WTC11 (cell line): ENCODE results near the gene RNF43. TPM values are rescaled to one million over a fixed set of nuclear protein-coding genes. Genes with fewer than 3 reads are reported as not detected.

Experiments
- ATAC-seq: fragments of 200-7000 bp; cut with Tn5 transposase; 2 replicates; pipeline ENCODE4 v1.10.0; 2021; ENCODE audit warnings: mild to moderate bottlenecking, moderate library complexity
- CTCF ChIA-PET: fragments of 300-600 bp; sonication (Branson Sonifier 250); formaldehyde crosslinking; loops from one replicate; lab custom pipeline; 2021; ENCODE audit warnings: antibody characterized with exemption; lab: Charles Lee
- POLR2A ChIA-PET: fragments of 350-600 bp; sonication (Branson Sonifier 250); formaldehyde crosslinking; loops from one replicate; lab custom pipeline; 2021; ENCODE audit warnings: antibody characterized with exemption; lab: Charles Lee
- DNase-seq: peaks from one replicate; pipeline ENCODE4 v3.0.0; 2021; ENCODE audit warnings: low spot score
- H3K27ac Mint-ChIP-seq: 2 replicates; pipeline ENCODE4 v1.8.0; 2021; ENCODE audit warnings: mixed read lengths
- H3K27me3 Mint-ChIP-seq: 2 replicates; pipeline ENCODE4 v1.8.0; 2021; ENCODE audit warnings: low read depth, mild to moderate bottlenecking, moderate library complexity, mixed read lengths
- H3K36me3 Mint-ChIP-seq: 2 replicates; pipeline ENCODE4 v1.8.0; 2021; ENCODE audit warnings: mixed read lengths
- H3K4me1 Mint-ChIP-seq: 2 replicates; pipeline ENCODE4 v1.8.0; 2022; ENCODE audit warnings: mixed read lengths
- H3K4me3 Mint-ChIP-seq: 2 replicates; pipeline ENCODE4 v1.8.0; 2021; ENCODE audit warnings: mild to moderate bottlenecking, moderate library complexity, mixed read lengths
- H3K9me3 Mint-ChIP-seq: 2 replicates; pipeline ENCODE4 v1.8.0; 2021; ENCODE audit warnings: mixed read lengths
- E2F1 ChIP-seq: sonication (generic); formaldehyde crosslinking; IDR thresholded peaks from 2 replicates; pipeline ENCODE4 v1.8.0; 2022; ENCODE audit warnings: mild to moderate bottlenecking, missing genetic modification reagents
- E2F4 ChIP-seq: sonication (generic); formaldehyde crosslinking; IDR thresholded peaks from 2 replicates; pipeline ENCODE4 v1.8.1; 2022; ENCODE audit warnings: low read depth, mild to moderate bottlenecking, moderate library complexity, missing genetic modification reagents, borderline replicate concordance
- FOXJ3 ChIP-seq: sonication (generic); formaldehyde crosslinking; IDR thresholded peaks from 2 replicates; pipeline ENCODE4 v1.9.0; 2021; ENCODE audit warnings: missing genetic modification reagents, mild to moderate bottlenecking, borderline replicate concordance
- GRHL2 ChIP-seq: fragments of 250-450 bp; sonication (Bioruptor Pico); IDR thresholded peaks from 2 replicates; pipeline ENCODE4 v1.8.0; 2022; ENCODE audit warnings: mild to moderate bottlenecking, moderate library complexity; ENCODE audit not compliant: insufficient replicate concordance, severe bottlenecking
- PREB ChIP-seq: sonication (generic); formaldehyde crosslinking; IDR thresholded peaks from 2 replicates; pipeline ENCODE4 v1.8.1; 2022; ENCODE audit warnings: mild to moderate bottlenecking, missing genetic modification reagents, moderate library complexity, borderline replicate concordance
- PRRX2 ChIP-seq: fragments of 250-450 bp; sonication (Bioruptor Pico); IDR thresholded peaks from 2 replicates; pipeline ENCODE4 v1.8.0; 2021; ENCODE audit warnings: mild to moderate bottlenecking
- SMAD3 ChIP-seq: sonication (generic); formaldehyde crosslinking; IDR thresholded peaks from 2 replicates; pipeline ENCODE4 v1.8.0; 2022; ENCODE audit warnings: missing genetic modification reagents, mild to moderate bottlenecking, borderline replicate concordance
- SOX15 ChIP-seq: fragments of 250-450 bp; sonication (Bioruptor Pico); IDR thresholded peaks from 2 replicates; pipeline ENCODE4 v1.9.0; 2021; ENCODE audit warnings: mild to moderate bottlenecking
- USF2 ChIP-seq: sonication (generic); formaldehyde crosslinking; IDR thresholded peaks from 2 replicates; pipeline ENCODE4 v1.8.1; 2023; ENCODE audit warnings: mild to moderate bottlenecking, missing genetic modification reagents, moderate library complexity
- ZNF396 ChIP-seq: fragments of 250-450 bp; sonication (Bioruptor Pico); IDR thresholded peaks from 2 replicates; pipeline ENCODE4 v1.8.0; 2021; ENCODE audit warnings: mild to moderate bottlenecking, moderate library complexity, borderline replicate concordance
- ZNF671 ChIP-seq: fragments of 250-450 bp; sonication (Bioruptor Pico); IDR thresholded peaks from 2 replicates; pipeline ENCODE4 v1.8.0; 2021; ENCODE audit warnings: mild to moderate bottlenecking
- total RNA-seq: library from RNA; stranded (reverse); gene quantifications from 3 replicates; pipeline ENCODE4 v1.2.3, GENCODE V29; 2021
- TF ChIP-seq, protein P1 (sequence below): sonication (generic); formaldehyde crosslinking; conservative IDR thresholded peaks from 2 replicates; pipeline ENCODE4 v1.8.1; 2023; ENCODE audit warnings: mild to moderate bottlenecking, low read depth, missing genetic modification reagents, moderate library complexity
- TF ChIP-seq, protein P2 (sequence below): fragments of 250-450 bp; sonication (Bioruptor Pico); conservative IDR thresholded peaks from 2 replicates; pipeline ENCODE4 v1.9.0; 2021; ENCODE audit warnings: mild to moderate bottlenecking
- TF ChIP-seq, protein P3 (sequence below): sonication (generic); formaldehyde crosslinking; conservative IDR thresholded peaks from 2 replicates; pipeline ENCODE4 v1.8.1; 2022; ENCODE audit warnings: mild to moderate bottlenecking, missing genetic modification reagents

Gene RNF43
- total RNA-seq, 1 experiment from 2014 or later: 3.6 TPM

- DNase-seq (no peak), ATAC-seq (no peak)
- no peak for TF ChIP-seq ZNF396 (CRISPR knock-in tag)
- TF ChIP-seq SMAD3: no peak
- no peak for TF ChIP-seq GRHL2 (CRISPR knock-in tag)
- TF ChIP-seq PRRX2 (CRISPR knock-in tag): no peak
- TF ChIP-seq, protein P1, sequence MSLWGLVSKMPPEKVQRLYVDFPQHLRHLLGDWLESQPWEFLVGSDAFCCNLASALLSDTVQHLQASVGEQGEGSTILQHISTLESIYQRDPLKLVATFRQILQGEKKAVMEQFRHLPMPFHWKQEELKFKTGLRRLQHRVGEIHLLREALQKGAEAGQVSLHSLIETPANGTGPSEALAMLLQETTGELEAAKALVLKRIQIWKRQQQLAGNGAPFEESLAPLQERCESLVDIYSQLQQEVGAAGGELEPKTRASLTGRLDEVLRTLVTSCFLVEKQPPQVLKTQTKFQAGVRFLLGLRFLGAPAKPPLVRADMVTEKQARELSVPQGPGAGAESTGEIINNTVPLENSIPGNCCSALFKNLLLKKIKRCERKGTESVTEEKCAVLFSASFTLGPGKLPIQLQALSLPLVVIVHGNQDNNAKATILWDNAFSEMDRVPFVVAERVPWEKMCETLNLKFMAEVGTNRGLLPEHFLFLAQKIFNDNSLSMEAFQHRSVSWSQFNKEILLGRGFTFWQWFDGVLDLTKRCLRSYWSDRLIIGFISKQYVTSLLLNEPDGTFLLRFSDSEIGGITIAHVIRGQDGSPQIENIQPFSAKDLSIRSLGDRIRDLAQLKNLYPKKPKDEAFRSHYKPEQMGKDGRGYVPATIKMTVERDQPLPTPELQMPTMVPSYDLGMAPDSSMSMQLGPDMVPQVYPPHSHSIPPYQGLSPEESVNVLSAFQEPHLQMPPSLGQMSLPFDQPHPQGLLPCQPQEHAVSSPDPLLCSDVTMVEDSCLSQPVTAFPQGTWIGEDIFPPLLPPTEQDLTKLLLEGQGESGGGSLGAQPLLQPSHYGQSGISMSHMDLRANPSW (CRISPR knock-in tag): no peak
- TF ChIP-seq E2F1 (CRISPR knock-in tag): no peak
- no peak for TF ChIP-seq USF2 (CRISPR knock-in tag)
- no peak for TF ChIP-seq FOXJ3 (CRISPR knock-in tag)
- TF ChIP-seq, protein P2, sequence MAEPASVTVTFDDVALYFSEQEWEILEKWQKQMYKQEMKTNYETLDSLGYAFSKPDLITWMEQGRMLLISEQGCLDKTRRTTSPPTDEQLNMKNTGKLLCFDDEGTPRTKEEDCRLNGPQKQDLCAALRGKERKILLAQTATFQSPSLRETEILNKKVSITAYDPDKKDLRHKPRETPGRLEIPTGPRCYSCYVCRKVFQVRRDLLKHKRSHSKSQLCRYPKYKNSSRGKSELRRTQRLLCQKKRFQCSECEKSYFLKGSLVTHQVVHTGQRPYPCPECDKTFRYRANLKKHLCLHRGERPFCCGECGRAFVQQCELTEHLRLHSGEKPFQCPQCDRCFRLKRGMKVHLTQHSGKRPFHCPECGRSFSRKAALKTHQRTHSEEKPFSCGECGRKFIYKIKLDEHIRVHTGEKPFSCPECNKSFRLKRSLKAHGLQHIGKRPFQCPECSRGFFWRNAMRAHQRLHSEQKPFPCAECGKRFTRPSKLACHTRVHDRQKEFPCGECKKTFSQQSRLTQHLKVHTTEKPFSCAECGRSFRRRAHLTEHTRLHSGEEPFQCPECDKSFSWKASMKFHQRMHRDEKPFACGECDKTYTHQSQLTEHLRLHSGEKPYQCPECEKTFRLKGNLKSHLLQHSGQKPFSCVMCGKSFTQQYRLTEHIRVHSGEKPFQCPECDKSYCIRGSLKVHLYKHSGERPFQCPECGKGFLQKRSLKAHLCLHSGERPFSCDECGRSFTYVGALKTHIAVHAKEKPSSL (CRISPR knock-in tag): no peak
- no peak for TF ChIP-seq ZNF671 (CRISPR knock-in tag)
- no peak for TF ChIP-seq E2F4 (CRISPR knock-in tag)
- TF ChIP-seq SOX15 (CRISPR knock-in tag): no peak
- TF ChIP-seq, protein P3, sequence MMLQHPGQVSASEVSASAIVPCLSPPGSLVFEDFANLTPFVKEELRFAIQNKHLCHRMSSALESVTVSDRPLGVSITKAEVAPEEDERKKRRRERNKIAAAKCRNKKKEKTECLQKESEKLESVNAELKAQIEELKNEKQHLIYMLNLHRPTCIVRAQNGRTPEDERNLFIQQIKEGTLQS (CRISPR knock-in tag): no peak
- TF ChIP-seq PREB (CRISPR knock-in tag): no peak
- ChIA-PET POLR2A (no interaction called here), CTCF (interaction anchor here (1.0 kb wide), 1 partner anchor 21 kb away, joined by 3 read pairs; the partner anchor contains the start of gene RNF43)
- Mint-ChIP-seq H3K9me3 (no peaks in the 10 kb centered on the region), H3K4me1 (peaks cover 33% of the 10 kb centered on the region), H3K27ac (no peak overlapping the region), H3K4me3 (no peak overlapping the region), H3K27me3 (peaks cover 78% of the 10 kb centered on the region), H3K36me3 (no peaks in the 10 kb centered on the region)
Observed at GRCh38 chr17:58396173-58396572, 21.2 kb downstream of the RNF43 start.
